ENCODE data around the gene ATP6AP2.
"Not testable (repeated sequence)": the region's sequence is repeated elsewhere in the genome, so short reads cannot be mapped to it uniquely, and the experiment has no call there.

ATP6AP2 gene

GRCh38 chrX:40575411-40575810, 5.4 kb upstream of the ATP6AP2 start:
- DNase-seq (ENCODE audit: low read depth in 3 of 3): not testable (repeated sequence)

- no peak for DNase-seq (ENCODE audit: low read depth in 3 of 3)
These were observed 4.5 kb upstream of the ATP6AP2 start for GRCh38 chrX:40576291-40576690.

- DNase-seq (ENCODE audit: low read depth in 3 of 3): no peak
These were observed 2.6 kb upstream of the ATP6AP2 start for GRCh38 chrX:40578039-40578695.

- no peak for DNase-seq (ENCODE audit: low read depth in 3 of 3)
These were observed 1.6 kb upstream of the ATP6AP2 start for GRCh38 chrX:40579141-40579540.

GRCh38 chrX:40579900-40580536, 752 bp upstream of the ATP6AP2 start:
- no peak for DNase-seq (ENCODE audit: low read depth in 3 of 3)

- no peak for DNase-seq (ENCODE audit: low read depth in 3 of 3)
These were observed 658 bp downstream of the ATP6AP2 start for GRCh38 chrX:40581336-40581920.

GRCh38 chrX:40582178-40582577, 1.4 kb downstream of the ATP6AP2 start:
- not testable (repeated sequence) for DNase-seq (ENCODE audit: low read depth in 3 of 3)

GRCh38 chrX:40582811-40583210, 2.0 kb downstream of the ATP6AP2 start:
- DNase-seq (ENCODE audit: low read depth in 3 of 3): no peak

- not testable (repeated sequence) for DNase-seq (ENCODE audit: low read depth in 3 of 3)
These were observed 6.9 kb downstream of the ATP6AP2 start for GRCh38 chrX:40587623-40588022.

- not testable (repeated sequence) for DNase-seq (ENCODE audit: low read depth in 3 of 3)
These were observed 9.0 kb downstream of the ATP6AP2 start for GRCh38 chrX:40589616-40590321.

- DNase-seq (ENCODE audit: low read depth in 3 of 3): no peak
These were observed 22.7 kb downstream of the ATP6AP2 start for GRCh38 chrX:40603446-40603845.

GRCh38 chrX:40607381-40607780, 26.6 kb downstream of the ATP6AP2 start:
- DNase-seq (ENCODE audit: low read depth in 3 of 3): no peak

- no peak for DNase-seq (ENCODE audit: low read depth in 3 of 3)
These were observed 31.7 kb downstream of the ATP6AP2 start for GRCh38 chrX:40612511-40612910.

- no peak for DNase-seq (ENCODE audit: low read depth in 3 of 3)
These were observed 35.2 kb downstream of the ATP6AP2 start for GRCh38 chrX:40615976-40616375.

- DNase-seq (ENCODE audit: low read depth in 3 of 3): no peak
These were observed 36.8 kb downstream of the ATP6AP2 start for GRCh38 chrX:40617566-40617965.

GRCh38 chrX:40622479-40623138, 41.8 kb downstream of the ATP6AP2 start:
- DNase-seq (ENCODE audit: low read depth in 3 of 3): no peak

- DNase-seq (ENCODE audit: low read depth in 3 of 3): no peak
These were observed 42.4 kb downstream of the ATP6AP2 start, which contains the start of gene MPC1L for GRCh38 chrX:40623139-40623536. TSS of gene MPC1L (plus strand) at chrX:40623428. CDS start at chrX:40623566, 138 bp downstream.

- DNase-seq (ENCODE audit: low read depth in 3 of 3): no peak
These were observed 42.9 kb downstream of the ATP6AP2 start for GRCh38 chrX:40623665-40624064.

GRCh38 chrX:40625294-40625693, 44.5 kb downstream of the ATP6AP2 start:
- no peak for DNase-seq (ENCODE audit: low read depth in 3 of 3)

GRCh38 chrX:40628506-40628905, 47.7 kb downstream of the ATP6AP2 start:
- no peak for DNase-seq (ENCODE audit: low read depth in 3 of 3)

- DNase-seq (ENCODE audit: low read depth in 3 of 3): no peak
These were observed 51.4 kb downstream of the ATP6AP2 start for GRCh38 chrX:40632199-40632598.

- DNase-seq (ENCODE audit: low read depth in 3 of 3): no peak
These were observed 56.9 kb downstream of the ATP6AP2 start for GRCh38 chrX:40637687-40638086.

All from stimulated activated CD4-positive, alpha-beta T cell treated with anti-CD3 and anti-CD28 coated beads, TNF-alpha, amount 100 ng/mL, for 4 hours (primary cell).